Endothelial cell of umbilical vein (primary cell): ENCODE measurements around the gene BAG5. TPM values are rescaled to one million over a fixed set of nuclear protein-coding genes. Genes with fewer than 3 reads are reported as not detected.
A peak's percentile ranks its signal among the peaks of the same experiment; 100 is the strongest.

Experiments
- BruUV-seq: library from RNA; stranded (reverse); fragments of 400-500 nt; replicated peaks from 2 replicates; lab custom pipeline; 2021; lab: Mats Ljungman, UMichigan
- CTCF ChIA-PET: fragments of 300-600, 350-600 bp; sonication (Branson Sonifier 250); formaldehyde crosslinking; loops from one replicate; lab custom pipeline; 2021; ENCODE audit warnings: antibody characterized with exemption, inconsistent platforms; lab: Charles Lee
- POLR2A ChIA-PET: fragments of 300-600, 350-600 bp; sonication (Branson Sonifier 250); formaldehyde crosslinking; loops from one replicate; lab custom pipeline; 2021; ENCODE audit warnings: antibody characterized with exemption, inconsistent platforms; lab: Charles Lee
- DNase-seq: peaks from one replicate; pipeline ENCODE4 v3.0.0-alpha.2; 2011; ENCODE audit warnings: low read depth, low spot score
- FAIRE-seq: peaks from 2 replicates; lab custom pipeline; 2011; peaks lifted over from hg19 to GRCh38; lab: Jason Lieb, UNC
- H2AFZ ChIP-seq: 2 replicates; pipeline ENCODE4 v1.6.0; 2012; ENCODE audit warnings: low read depth, low read length, control low read depth, inconsistent platforms
- H3K27ac ChIP-seq: 2 replicates; pipeline ENCODE4 v1.5.1; 2011; ENCODE audit warnings: low read depth, mild to moderate bottlenecking, control low read depth, low read length, moderate library complexity; ENCODE audit not compliant: insufficient read depth
- H3K27me3 ChIP-seq, 2 experiments: 2 replicates each; pipeline versions ENCODE4 v1.6.0 to v1.6.1; 2011; ENCODE audit warnings: low read length in 2 of 2, mixed read lengths in 1 of 2; ENCODE audit not compliant: control insufficient read depth in 2 of 2, insufficient read depth in 2 of 2
- H3K36me3 ChIP-seq, 2 experiments: 2 replicates in 1 of 2; 3 replicates in 1 of 2; pipeline ENCODE4 v1.5.1; 2011; ENCODE audit warnings: low read length in 2 of 2, mild to moderate bottlenecking in 1 of 2, moderate library complexity in 1 of 2; ENCODE audit not compliant: control insufficient read depth in 2 of 2, insufficient read depth in 2 of 2; ENCODE audit errors: extremely low read depth in 1 of 2
- H3K4me1 ChIP-seq: 3 replicates; pipeline ENCODE4 v1.5.1; 2011; ENCODE audit warnings: mild to moderate bottlenecking, low read length; ENCODE audit not compliant: control insufficient read depth, insufficient read depth; ENCODE audit errors: extremely low read depth
- H3K4me2 ChIP-seq: 2 replicates; pipeline ENCODE4 v1.6.1; 2011; ENCODE audit warnings: low read length, control low read depth, mixed read lengths; ENCODE audit not compliant: insufficient read depth
- H3K4me3 ChIP-seq, 3 experiments: fragments of 200-600 bp in 1 of 3; sonication (generic), shearing (Covaris generic) in 1 of 3; replicated peaks in 1 of 3; 2 replicates each; pipeline ENCODE4 v1.5.1; 2011 to 2016; ENCODE audit warnings: control low read depth in 3 of 3, low read length in 3 of 3, mild to moderate bottlenecking in 2 of 3, inconsistent platforms in 1 of 3, low read depth in 1 of 3, moderate library complexity in 1 of 3; ENCODE audit not compliant: insufficient read depth in 1 of 3
- H3K79me2 ChIP-seq: 2 replicates; pipeline ENCODE4 v1.6.0; 2012; ENCODE audit warnings: low read length, inconsistent platforms; ENCODE audit not compliant: control insufficient read depth, insufficient read depth
- H3K9ac ChIP-seq: replicated peaks from 2 replicates; pipeline ENCODE3; 2011; ENCODE audit warnings: low read length, control low read depth; ENCODE audit not compliant: insufficient read depth; ENCODE audit errors: extremely low read depth
- H3K9me1 ChIP-seq: replicated peaks from 3 replicates; pipeline ENCODE4 v1.6.0; 2011; ENCODE audit warnings: mild to moderate bottlenecking, low read length; ENCODE audit not compliant: control insufficient read depth, insufficient read depth; ENCODE audit errors: extremely low read depth
- H3K9me3 ChIP-seq: replicated peaks from 2 replicates; pipeline ENCODE4 v1.5.1; 2012; ENCODE audit warnings: low read length, inconsistent platforms; ENCODE audit not compliant: control insufficient read depth, insufficient read depth
- H4K20me1 ChIP-seq: replicated peaks from 2 replicates; pipeline ENCODE3; 2011; ENCODE audit warnings: mild to moderate bottlenecking, low read length; ENCODE audit not compliant: control insufficient read depth, insufficient read depth; ENCODE audit errors: extremely low read depth
- EZH2 ChIP-seq: IDR thresholded peaks from 2 replicates; pipeline ENCODE4 v1.6.1; 2012; ENCODE audit warnings: borderline replicate concordance, low read depth, mild to moderate bottlenecking, moderate library complexity, low read length, inconsistent platforms; ENCODE audit not compliant: severe bottlenecking
- FOS ChIP-seq: IDR thresholded peaks from 2 replicates; pipeline ENCODE4 v1.6.1; 2011; ENCODE audit warnings: mild to moderate bottlenecking, low read length, moderate library complexity, borderline replicate concordance; ENCODE audit not compliant: insufficient read depth
- GATA2 ChIP-seq: IDR thresholded peaks from 2 replicates; pipeline ENCODE4 v1.7.0; 2011; ENCODE audit warnings: low read depth, mild to moderate bottlenecking, moderate library complexity, mixed read lengths, low read length; ENCODE audit not compliant: insufficient read length, insufficient read depth
- JUN ChIP-seq: IDR thresholded peaks from 2 replicates; pipeline ENCODE4 v1.6.1; 2011; ENCODE audit warnings: borderline replicate concordance, low read depth; ENCODE audit not compliant: insufficient read length, insufficient read depth
- MAX ChIP-seq: IDR thresholded peaks from 2 replicates; pipeline ENCODE4 v1.6.1; 2011; ENCODE audit not compliant: insufficient read depth, insufficient read length
- MYC ChIP-seq: IDR thresholded peaks from one replicate; pipeline ENCODE4 v1.6.1; 2011; ENCODE audit warnings: mild to moderate bottlenecking, low read depth, low read length
- POLR2A ChIP-seq: IDR thresholded peaks from 2 replicates; pipeline ENCODE4 v1.6.1; 2012; ENCODE audit warnings: low read depth, mild to moderate bottlenecking, control low read depth, low read length
- POLR2AphosphoS5 ChIP-seq: IDR thresholded peaks from 2 replicates; pipeline ENCODE4 v1.6.1; 2012; ENCODE audit warnings: low read depth, mild to moderate bottlenecking, control low read depth, low read length, moderate library complexity; ENCODE audit not compliant: insufficient read depth
- dilution Hi-C: fragments of 300-500 bp; cut with MboI; formaldehyde crosslinking; loops from one replicate; pipeline ENCODE4 v1.15.0; 2019; ENCODE audit warnings: low sequenced_read_pairs; ENCODE audit not compliant: extremely low pct_ligation_motif_present
- intact Hi-C: fragments of 100-400 bp; cut with micrococcal nuclease; formaldehyde crosslinking; loops from one replicate; pipeline ENCODE4 v1.10.0; 2022
- polyA plus RNA-seq, 4 experiments: library from polyadenylated mRNA; depleted of rRNA in 3 of 4; stranded (reverse) in 3 of 4; unstranded in 1 of 4; fragments of >200 nt; gene quantifications; 2 replicates each; pipeline versions ENCODE4 v1.2.1 to v1.2.3, GENCODE V29; 2011 to 2012; ENCODE audit warnings: missing spikeins in 1 of 4
- total RNA-seq: library from RNA; stranded (reverse); gene quantifications from 2 replicates; pipeline ENCODE4 v1.2.3, GENCODE V29; 2021
- TF ChIP-seq, protein P1 (sequence below), 2 donors: IDR thresholded peaks; 1 replicate in 1 of 2; 2 replicates in 1 of 2; pipeline ENCODE4 v1.5.1; 2011; ENCODE audit warnings: low read length in 2 of 2, mild to moderate bottlenecking in 2 of 2, moderate library complexity in 2 of 2, control low read depth in 1 of 2, inconsistent platforms in 1 of 2, low read depth in 1 of 2; ENCODE audit not compliant: insufficient read depth in 1 of 2; ENCODE audit errors: extremely low read depth in 1 of 2

The BAG5 gene
- total and polyA plus RNA-seq, 2 donors (not counting 3 experiments of a cell fraction or from before 2014, with no cell fraction given), result 6.3 to 32.5 TPM

DNA sequence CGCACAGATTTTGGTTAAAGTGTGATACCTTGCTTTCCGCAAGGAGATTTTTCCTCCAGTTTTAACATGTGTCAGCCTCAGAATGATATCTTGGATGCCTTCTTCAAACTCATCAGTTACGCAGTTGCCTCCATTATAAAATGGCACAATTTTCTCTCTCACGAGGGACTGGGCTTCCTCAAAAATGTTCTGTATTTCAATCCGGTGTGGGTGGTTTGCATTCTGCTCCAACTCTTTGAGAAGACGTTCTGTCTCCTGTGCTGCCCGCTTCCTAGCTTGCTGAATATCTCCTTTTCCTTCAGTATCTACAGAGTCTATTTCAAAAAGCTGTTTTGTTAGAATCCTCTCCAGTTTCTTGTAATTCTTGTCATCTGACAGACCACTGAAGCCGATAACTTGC is 1.8 kb downstream of the BAG5 start:
- TF ChIP-seq EZH2 (no peak), GATA2 (no peak), JUN (no peak), POLR2A (no peak), MAX (no peak), MYC (no peak), FOS (no peak), POLR2AphosphoS5 (no peak)
- TF ChIP-seq, protein P1, sequence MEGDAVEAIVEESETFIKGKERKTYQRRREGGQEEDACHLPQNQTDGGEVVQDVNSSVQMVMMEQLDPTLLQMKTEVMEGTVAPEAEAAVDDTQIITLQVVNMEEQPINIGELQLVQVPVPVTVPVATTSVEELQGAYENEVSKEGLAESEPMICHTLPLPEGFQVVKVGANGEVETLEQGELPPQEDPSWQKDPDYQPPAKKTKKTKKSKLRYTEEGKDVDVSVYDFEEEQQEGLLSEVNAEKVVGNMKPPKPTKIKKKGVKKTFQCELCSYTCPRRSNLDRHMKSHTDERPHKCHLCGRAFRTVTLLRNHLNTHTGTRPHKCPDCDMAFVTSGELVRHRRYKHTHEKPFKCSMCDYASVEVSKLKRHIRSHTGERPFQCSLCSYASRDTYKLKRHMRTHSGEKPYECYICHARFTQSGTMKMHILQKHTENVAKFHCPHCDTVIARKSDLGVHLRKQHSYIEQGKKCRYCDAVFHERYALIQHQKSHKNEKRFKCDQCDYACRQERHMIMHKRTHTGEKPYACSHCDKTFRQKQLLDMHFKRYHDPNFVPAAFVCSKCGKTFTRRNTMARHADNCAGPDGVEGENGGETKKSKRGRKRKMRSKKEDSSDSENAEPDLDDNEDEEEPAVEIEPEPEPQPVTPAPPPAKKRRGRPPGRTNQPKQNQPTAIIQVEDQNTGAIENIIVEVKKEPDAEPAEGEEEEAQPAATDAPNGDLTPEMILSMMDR (IDR thresholded peaks at IDR 0.05; ENCODE audit: extremely low read depth in 1 of 2, insufficient read depth in 1 of 2, low read depth in 1 of 2, low read length in 2 of 2), result no peak
- peaks cover 23% of the 10 kb centered on the region for H3K4me1 ChIP-seq
- intact Hi-C loops, result loop anchor here (5.0 kb wide), 1 partner anchor 33 kb away; the partner anchor contains the start of gene TRMT61A
- no peaks in the 10 kb centered on the region for H4K20me1 ChIP-seq
- H3K9me1 ChIP-seq, result no peaks in the 10 kb centered on the region
- H3K79me2 ChIP-seq, result peaks cover 84% of the 10 kb centered on the region
- dilution Hi-C loops, result no loop called here
- ChIA-PET POLR2A (no interaction called here), CTCF (interaction anchor here (1.0 to 2.3 kb wide), 2 partner anchors 13 to 42 kb away, joined by 3 to 19 read pairs; no protein-coding TSS in a partner anchor)
- no peak overlapping the region for H2AFZ ChIP-seq
- peak overlapping the region in 1 of 3 experiments; percentile 97 for H3K4me3 ChIP-seq
- H3K27me3 ChIP-seq, result no peaks in the 10 kb centered on the region
- DNase-seq (no peak), FAIRE-seq (no peak)
- no peak overlapping the region for H3K27ac ChIP-seq
- H3K4me2 ChIP-seq, result peak overlapping the region; percentile 94
- H3K36me3 ChIP-seq, result peaks cover 16 to 21% of the 10 kb centered on the region in 2 experiments
- H3K9ac ChIP-seq, result peak overlapping the region; percentile 96
- BruUV-seq, result no TSS peak
- no peaks in the 10 kb centered on the region for H3K9me3 ChIP-seq
